GM12878 (cell line): ENCODE results near the gene TP53BP1. TPM values are rescaled to one million over a fixed set of nuclear protein-coding genes. Genes with fewer than 3 reads are reported as not detected.

Experiments
- ATAC-seq: fragments of 200-7000 bp; cut with Tn5 transposase; 3 replicates; pipeline ENCODE4 v1.9.1; 2020; ENCODE audit warnings: mild to moderate bottlenecking, moderate library complexity
- BruUV-seq: library from RNA; stranded (reverse); fragments of 400-500 nt; replicated peaks from 2 replicates; lab custom pipeline; 2021; lab: Mats Ljungman, UMichigan
- CTCF ChIA-PET: fragments of 300-600 bp; sonication (Branson Sonifier 250); formaldehyde crosslinking; extraction: SDS; loops from one replicate; lab custom pipeline; 2021; ENCODE audit warnings: inconsistent platforms; lab: Yijun Ruan, JAX
- POLR2A ChIA-PET: fragments of 350-600 bp; formaldehyde crosslinking; extraction: SDS; loops from one replicate; lab custom pipeline; 2021; ENCODE audit warnings: inconsistent platforms; lab: Charles Lee
- RAD21 ChIA-PET: fragments of 300-600 bp; sonication (Branson Sonifier 250); formaldehyde crosslinking; loops from one replicate; lab custom pipeline; 2023; ENCODE audit warnings: antibody characterized with exemption; ENCODE audit not compliant: unreplicated experiment; lab: Charles Lee
- SMC1A ChIA-PET: fragments of 300-600 bp; sonication (Branson Sonifier 250); formaldehyde crosslinking; loops from one replicate; lab custom pipeline; 2023; ENCODE audit not compliant: unreplicated experiment, uncharacterized antibody; lab: Charles Lee
- DNase-seq: peaks from one replicate; pipeline ENCODE4 v3.0.0-alpha.2; 2011; ENCODE audit warnings: low read depth, low spot score
- FAIRE-seq: peaks from 3 replicates; lab custom pipeline; 2011; peaks lifted over from hg19 to GRCh38; lab: Jason Lieb, UNC
- H2AFZ ChIP-seq: 2 replicates; pipeline ENCODE4 v1.6.0; 2011; ENCODE audit warnings: low read depth, low read length, control low read depth; ENCODE audit not compliant: control insufficient read depth
- H3K27ac ChIP-seq: 2 replicates; pipeline ENCODE4 v1.5.1; 2011; ENCODE audit warnings: control low read depth; ENCODE audit not compliant: control insufficient read depth, insufficient read depth
- H3K27me3 ChIP-seq, 2 experiments: replicated peaks in 1 of 2; 2 replicates each; pipeline versions ENCODE4 v1.6.0 to v1.6.1; 2011; ENCODE audit warnings: low read length in 1 of 2; ENCODE audit not compliant: control insufficient read depth in 2 of 2, insufficient read depth in 2 of 2
- H3K36me3 ChIP-seq, 2 experiments: 2 replicates each; pipeline ENCODE4 v1.5.1; 2011; ENCODE audit warnings: low read length in 1 of 2; ENCODE audit not compliant: control insufficient read depth in 2 of 2, insufficient read depth in 2 of 2
- H3K4me1 ChIP-seq: 2 replicates; pipeline ENCODE4 v1.6.1; 2011; ENCODE audit warnings: mild to moderate bottlenecking, low read length, moderate library complexity, mixed read lengths; ENCODE audit not compliant: control insufficient read depth, insufficient read depth
- H3K4me2 ChIP-seq: 2 replicates; pipeline ENCODE4 v1.6.0; 2011; ENCODE audit warnings: control low read depth; ENCODE audit not compliant: control insufficient read depth, insufficient read depth
- H3K4me3 ChIP-seq: fragments of 200-600 bp; sonication (generic); 2 replicates; pipeline ENCODE4 v1.5.1; 2016
- H3K79me2 ChIP-seq: 2 replicates; pipeline ENCODE4 v1.6.0; 2011; ENCODE audit warnings: low read length; ENCODE audit not compliant: control insufficient read depth, insufficient read depth
- H3K9ac ChIP-seq: 2 replicates; pipeline ENCODE4 v1.8.0; 2011; ENCODE audit warnings: low read length, control low read depth, mixed read lengths; ENCODE audit not compliant: control insufficient read depth, insufficient read depth
- H3K9me3 ChIP-seq: replicated peaks from 3 replicates; pipeline ENCODE4 v1.5.1; 2011; ENCODE audit warnings: mild to moderate bottlenecking, low read length; ENCODE audit not compliant: control insufficient read depth, insufficient read depth
- H4K20me1 ChIP-seq: 2 replicates; pipeline ENCODE4 v1.6.0; 2011; ENCODE audit not compliant: control insufficient read depth, insufficient read depth
- MEF2B ChIP-seq: fragments of 450-650 bp; IDR thresholded peaks from 2 replicates; pipeline ENCODE4 v1.6.1; 2018; ENCODE audit warnings: mild to moderate bottlenecking, moderate library complexity; ENCODE audit not compliant: partially characterized antibody, poor library complexity, severe bottlenecking
- SREBF2 ChIP-seq: IDR thresholded peaks from 2 replicates; pipeline ENCODE4 v1.6.1; 2012; ENCODE audit warnings: mild to moderate bottlenecking, low read length
- SRF ChIP-seq, 2 experiments: IDR thresholded peaks; 2 replicates each; pipeline ENCODE4 v1.6.1; 2011; ENCODE audit warnings: low read depth in 2 of 2, low read length in 2 of 2, mild to moderate bottlenecking in 1 of 2, moderate library complexity in 1 of 2
- WGBS: methylation state at CpG from one replicate; pipeline ENCODE4 v1.1.6; 2016; ENCODE audit warnings: low lambda C conversion rate; ENCODE audit not compliant: insufficient replicate concordance, insufficient coverage; ENCODE audit errors: missing lambda C conversion rate; 5-methylcytosine and 5-hydroxymethylcytosine counted together
- in situ Hi-C: fragments of 300-500 bp; cut with MboI; formaldehyde crosslinking; loops from 9 replicates; pipeline ENCODE4 v1.14.3; 2018; ENCODE audit warnings: mixed read lengths
- intact Hi-C: fragments of 100-400 bp; cut with micrococcal nuclease; formaldehyde crosslinking; loops from one replicate; pipeline ENCODE4 v1.14.2; 2022; ENCODE audit not compliant: unreplicated experiment
- polyA plus RNA-seq, 11 experiments: library from polyadenylated mRNA; depleted of rRNA in 4 of 11; unstranded in 6 of 11; stranded (reverse) in 5 of 11; fragments of >200 nt; fragmentation: Nextera tagmentation in 4 of 11; fragmentation: Illumina TruSeq in 1 of 11; extraction: Ambion mirVana in 4 of 11; extraction: Trizol in 1 of 11; gene quantifications; 1 replicate in 1 of 11; 2 replicates in 10 of 11; pipeline versions ENCODE4 v1.2.1 to v1.2.3, GENCODE V29; 2011 to 2016; ENCODE audit warnings: inconsistent platforms in 2 of 11, missing spikeins in 2 of 11, low read depth in 1 of 11
- total RNA-seq, 4 experiments: library from RNA; depleted of rRNA in 3 of 4; stranded (reverse); fragments of >200 nt in 3 of 4; fragmentation: Illumina TruSeq in 1 of 4; extraction: Trizol in 1 of 4; gene quantifications; 2 replicates each; pipeline versions ENCODE4 v1.2.1 to v1.2.3, GENCODE V29; 2013 to 2021
- TF ChIP-seq, protein P1 (sequence below): fragments of 450-650 bp; IDR thresholded peaks from 2 replicates; pipeline ENCODE4 v1.6.1; 2017; ENCODE audit warnings: antibody characterized with exemption, mild to moderate bottlenecking, moderate library complexity
- TF ChIP-seq, protein P2 (sequence below): fragments of 450-650 bp; IDR thresholded peaks from 2 replicates; pipeline ENCODE4 v1.6.1; 2016; ENCODE audit warnings: mild to moderate bottlenecking, moderate library complexity, borderline replicate concordance
- TF ChIP-seq, protein P3 (sequence below): fragments of 450-650 bp; IDR thresholded peaks from 2 replicates; pipeline ENCODE4 v1.6.1; 2018; ENCODE audit warnings: mild to moderate bottlenecking, low read depth, moderate library complexity; ENCODE audit not compliant: partially characterized antibody

The TP53BP1 gene
- total and polyA plus RNA-seq, 10 of the 15 experiments (the other 5 are each of a cell fraction or from before 2014, with no cell fraction given), result 6.2 to 50.2 (median 19.3) TPM

DNA sequence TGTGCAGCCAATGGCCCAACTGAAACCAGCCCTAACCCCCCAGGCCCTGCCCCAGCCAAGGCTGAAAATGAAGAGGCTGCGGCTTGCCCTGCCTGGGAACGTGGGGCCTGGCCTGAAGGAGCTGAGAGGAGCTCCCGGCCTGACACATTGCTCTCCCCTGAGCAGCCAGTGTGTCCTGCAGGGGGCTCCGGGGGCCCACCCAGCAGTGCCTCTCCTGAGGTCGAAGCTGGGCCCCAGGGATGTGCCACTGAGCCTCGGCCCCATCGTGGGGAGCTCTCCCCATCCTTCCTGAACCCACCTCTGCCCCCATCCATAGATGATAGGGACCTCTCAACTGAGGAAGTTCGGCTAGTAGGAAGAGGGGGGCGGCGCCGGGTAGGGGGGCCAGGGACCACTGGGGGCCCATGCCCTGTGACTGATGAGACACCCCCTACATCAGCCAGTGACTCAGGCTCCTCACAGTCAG is 35.6 kb upstream of the TP53BP1 start:
- Histone ChIP-seq H3K27me3 (no peaks in the 10 kb centered on the region; a peak in 1 of 4 replicates), H3K4me2 (no peak overlapping the region), H3K36me3 (no peaks in the 10 kb centered on the region), H3K9me3 (no peaks in the 10 kb centered on the region), H3K27ac (no peak overlapping the region), H2AFZ (no peak overlapping the region), H4K20me1 (no peaks in the 10 kb centered on the region), H3K9ac (no peak overlapping the region), H3K4me3 (no peak overlapping the region), H3K4me1 (no peaks in the 10 kb centered on the region), H3K79me2 (no peaks in the 10 kb centered on the region)
- FAIRE-seq (no peak), DNase-seq (no peak), ATAC-seq (no peak)
- RAD21 ChIA-PET, result no interaction called here
- TF ChIP-seq MEF2B, result no peak
- TF ChIP-seq, protein P1, sequence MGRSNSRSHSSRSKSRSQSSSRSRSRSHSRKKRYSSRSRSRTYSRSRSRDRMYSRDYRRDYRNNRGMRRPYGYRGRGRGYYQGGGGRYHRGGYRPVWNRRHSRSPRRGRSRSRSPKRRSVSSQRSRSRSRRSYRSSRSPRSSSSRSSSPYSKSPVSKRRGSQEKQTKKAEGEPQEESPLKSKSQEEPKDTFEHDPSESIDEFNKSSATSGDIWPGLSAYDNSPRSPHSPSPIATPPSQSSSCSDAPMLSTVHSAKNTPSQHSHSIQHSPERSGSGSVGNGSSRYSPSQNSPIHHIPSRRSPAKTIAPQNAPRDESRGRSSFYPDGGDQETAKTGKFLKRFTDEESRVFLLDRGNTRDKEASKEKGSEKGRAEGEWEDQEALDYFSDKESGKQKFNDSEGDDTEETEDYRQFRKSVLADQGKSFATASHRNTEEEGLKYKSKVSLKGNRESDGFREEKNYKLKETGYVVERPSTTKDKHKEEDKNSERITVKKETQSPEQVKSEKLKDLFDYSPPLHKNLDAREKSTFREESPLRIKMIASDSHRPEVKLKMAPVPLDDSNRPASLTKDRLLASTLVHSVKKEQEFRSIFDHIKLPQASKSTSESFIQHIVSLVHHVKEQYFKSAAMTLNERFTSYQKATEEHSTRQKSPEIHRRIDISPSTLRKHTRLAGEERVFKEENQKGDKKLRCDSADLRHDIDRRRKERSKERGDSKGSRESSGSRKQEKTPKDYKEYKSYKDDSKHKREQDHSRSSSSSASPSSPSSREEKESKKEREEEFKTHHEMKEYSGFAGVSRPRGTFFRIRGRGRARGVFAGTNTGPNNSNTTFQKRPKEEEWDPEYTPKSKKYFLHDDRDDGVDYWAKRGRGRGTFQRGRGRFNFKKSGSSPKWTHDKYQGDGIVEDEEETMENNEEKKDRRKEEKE, result no peak
- TF ChIP-seq, protein P2, sequence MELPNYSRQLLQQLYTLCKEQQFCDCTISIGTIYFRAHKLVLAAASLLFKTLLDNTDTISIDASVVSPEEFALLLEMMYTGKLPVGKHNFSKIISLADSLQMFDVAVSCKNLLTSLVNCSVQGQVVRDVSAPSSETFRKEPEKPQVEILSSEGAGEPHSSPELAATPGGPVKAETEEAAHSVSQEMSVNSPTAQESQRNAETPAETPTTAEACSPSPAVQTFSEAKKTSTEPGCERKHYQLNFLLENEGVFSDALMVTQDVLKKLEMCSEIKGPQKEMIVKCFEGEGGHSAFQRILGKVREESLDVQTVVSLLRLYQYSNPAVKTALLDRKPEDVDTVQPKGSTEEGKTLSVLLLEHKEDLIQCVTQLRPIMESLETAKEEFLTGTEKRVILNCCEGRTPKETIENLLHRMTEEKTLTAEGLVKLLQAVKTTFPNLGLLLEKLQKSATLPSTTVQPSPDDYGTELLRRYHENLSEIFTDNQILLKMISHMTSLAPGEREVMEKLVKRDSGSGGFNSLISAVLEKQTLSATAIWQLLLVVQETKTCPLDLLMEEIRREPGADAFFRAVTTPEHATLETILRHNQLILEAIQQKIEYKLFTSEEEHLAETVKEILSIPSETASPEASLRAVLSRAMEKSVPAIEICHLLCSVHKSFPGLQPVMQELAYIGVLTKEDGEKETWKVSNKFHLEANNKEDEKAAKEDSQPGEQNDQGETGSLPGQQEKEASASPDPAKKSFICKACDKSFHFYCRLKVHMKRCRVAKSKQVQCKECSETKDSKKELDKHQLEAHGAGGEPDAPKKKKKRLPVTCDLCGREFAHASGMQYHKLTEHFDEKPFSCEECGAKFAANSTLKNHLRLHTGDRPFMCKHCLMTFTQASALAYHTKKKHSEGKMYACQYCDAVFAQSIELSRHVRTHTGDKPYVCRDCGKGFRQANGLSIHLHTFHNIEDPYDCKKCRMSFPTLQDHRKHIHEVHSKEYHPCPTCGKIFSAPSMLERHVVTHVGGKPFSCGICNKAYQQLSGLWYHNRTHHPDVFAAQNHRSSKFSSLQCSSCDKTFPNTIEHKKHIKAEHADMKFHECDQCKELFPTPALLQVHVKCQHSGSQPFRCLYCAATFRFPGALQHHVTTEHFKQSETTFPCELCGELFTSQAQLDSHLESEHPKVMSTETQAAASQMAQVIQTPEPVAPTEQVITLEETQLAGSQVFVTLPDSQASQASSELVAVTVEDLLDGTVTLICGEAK, result no peak
- TF ChIP-seq SREBF2, result no peak
- TF ChIP-seq, protein P3, sequence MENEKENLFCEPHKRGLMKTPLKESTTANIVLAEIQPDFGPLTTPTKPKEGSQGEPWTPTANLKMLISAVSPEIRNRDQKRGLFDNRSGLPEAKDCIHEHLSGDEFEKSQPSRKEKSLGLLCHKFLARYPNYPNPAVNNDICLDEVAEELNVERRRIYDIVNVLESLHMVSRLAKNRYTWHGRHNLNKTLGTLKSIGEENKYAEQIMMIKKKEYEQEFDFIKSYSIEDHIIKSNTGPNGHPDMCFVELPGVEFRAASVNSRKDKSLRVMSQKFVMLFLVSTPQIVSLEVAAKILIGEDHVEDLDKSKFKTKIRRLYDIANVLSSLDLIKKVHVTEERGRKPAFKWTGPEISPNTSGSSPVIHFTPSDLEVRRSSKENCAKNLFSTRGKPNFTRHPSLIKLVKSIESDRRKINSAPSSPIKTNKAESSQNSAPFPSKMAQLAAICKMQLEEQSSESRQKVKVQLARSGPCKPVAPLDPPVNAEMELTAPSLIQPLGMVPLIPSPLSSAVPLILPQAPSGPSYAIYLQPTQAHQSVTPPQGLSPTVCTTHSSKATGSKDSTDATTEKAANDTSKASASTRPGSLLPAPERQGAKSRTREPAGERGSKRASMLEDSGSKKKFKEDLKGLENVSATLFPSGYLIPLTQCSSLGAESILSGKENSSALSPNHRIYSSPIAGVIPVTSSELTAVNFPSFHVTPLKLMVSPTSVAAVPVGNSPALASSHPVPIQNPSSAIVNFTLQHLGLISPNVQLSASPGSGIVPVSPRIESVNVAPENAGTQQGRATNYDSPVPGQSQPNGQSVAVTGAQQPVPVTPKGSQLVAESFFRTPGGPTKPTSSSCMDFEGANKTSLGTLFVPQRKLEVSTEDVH, result no peak
- TF ChIP-seq SRF (IDR thresholded peaks at IDR 0.05; ENCODE audit: low read depth in 2 of 2, low read length in 2 of 2), result no peak
- BruUV-seq, result no TSS peak
- SMC1A ChIA-PET, result no interaction called here
- POLR2A ChIA-PET, result no interaction called here
- WGBS, result 26% methylated on average over 11 of the region's 11 CpGs
- intact Hi-C loops, result no loop called here
- CTCF ChIA-PET, result no interaction called here
- in situ Hi-C loops, result no loop called here
